Measurements from ENCODE around the gene RNF207.

The RNF207 gene

GRCh38 chr1:6172549-6172948 is 33.4 kb upstream of the RNF207 start:
- no peak for DNase-seq (ENCODE audit: low read depth in 1 of 2, low spot score in 1 of 2)

GRCh38 chr1:6174621-6175410 is 31.1 kb upstream of the RNF207 start:
- no peak for DNase-seq (ENCODE audit: low read depth in 1 of 2, low spot score in 1 of 2)

GRCh38 chr1:6175411-6175828 is 30.5 kb upstream of the RNF207 start:
- no peak for DNase-seq (ENCODE audit: low read depth in 1 of 2, low spot score in 1 of 2)

- DNase-seq (ENCODE audit: low read depth in 1 of 2, low spot score in 1 of 2) = no peak
Observed at GRCh38 chr1:6176779-6177178, 29.1 kb upstream of the RNF207 start.

- no peak for DNase-seq (ENCODE audit: low read depth in 1 of 2, low spot score in 1 of 2)
Observed at GRCh38 chr1:6177681-6178380, 28.1 kb upstream of the RNF207 start.

GRCh38 chr1:6178751-6179563 is 27.0 kb upstream of the RNF207 start:
- no peak for DNase-seq (ENCODE audit: low read depth in 1 of 2, low spot score in 1 of 2)

GRCh38 chr1:6179564-6180175 is 26.2 kb upstream of the RNF207 start:
- DNase-seq (ENCODE audit: low read depth in 1 of 2, low spot score in 1 of 2) = no peak

GRCh38 chr1:6180268-6180706 is 25.6 kb upstream of the RNF207 start, which contains the start of gene CHD5:
TSS of gene CHD5 (minus strand) at chr1:6180321. CDS start at chr1:6180023, 298 bp downstream.
- no peak for DNase-seq (ENCODE audit: low read depth in 1 of 2, low spot score in 1 of 2)

- no peak for DNase-seq (ENCODE audit: low read depth in 1 of 2, low spot score in 1 of 2)
Observed at GRCh38 chr1:6180707-6181311, 25.1 kb upstream of the RNF207 start.

- no peak for DNase-seq (ENCODE audit: low read depth in 1 of 2, low spot score in 1 of 2)
Observed at GRCh38 chr1:6181347-6181770, 24.6 kb upstream of the RNF207 start.

- DNase-seq (ENCODE audit: low read depth in 1 of 2, low spot score in 1 of 2) = no peak
Observed at GRCh38 chr1:6183520-6183989, 22.4 kb upstream of the RNF207 start.

- no peak for DNase-seq (ENCODE audit: low read depth in 1 of 2, low spot score in 1 of 2)
Observed at GRCh38 chr1:6184083-6184783, 21.7 kb upstream of the RNF207 start.

GRCh38 chr1:6185151-6185550 is 20.8 kb upstream of the RNF207 start:
- no peak for DNase-seq (ENCODE audit: low read depth in 1 of 2, low spot score in 1 of 2)

GRCh38 chr1:6185635-6186382 is 20.1 kb upstream of the RNF207 start:
- DNase-seq (ENCODE audit: low read depth in 1 of 2, low spot score in 1 of 2) = no peak

GRCh38 chr1:6188466-6188865 is 17.5 kb upstream of the RNF207 start:
- DNase-seq (ENCODE audit: low read depth in 1 of 2, low spot score in 1 of 2) = no peak

GRCh38 chr1:6191968-6192367 is 14.0 kb upstream of the RNF207 start:
- DNase-seq (ENCODE audit: low read depth in 1 of 2, low spot score in 1 of 2) = no peak

GRCh38 chr1:6197746-6198427 is 8.0 kb upstream of the RNF207 start:
- no peak for DNase-seq (ENCODE audit: low read depth in 1 of 2, low spot score in 1 of 2)

- DNase-seq (ENCODE audit: low read depth in 1 of 2, low spot score in 1 of 2) = no peak
Observed at GRCh38 chr1:6198646-6199297, 7.1 kb upstream of the RNF207 start.
